Measurements from ENCODE around the gene AKAP13. TPM values are rescaled to one million over a fixed set of nuclear protein-coding genes. Genes with fewer than 3 reads are reported as not detected.

The AKAP13 gene
- total and polyA plus RNA-seq, 2 of the 13 experiments (the other 11 are each of a cell fraction or from before 2014, with no cell fraction given): 6.7 to 27.1 TPM

GRCh38 chr15:85794598-85795336 is 414.4 kb downstream of the AKAP13 start, which contains the start of gene KLHL25 (continued):
- TF ChIP-seq NFAT5 (CRISPR knock-in tag; IDR thresholded peaks at IDR 0.05): no peak
- no peak for TF ChIP-seq ZMYM2 (CRISPR knock-in tag; IDR thresholded peaks at IDR 0.05)
- TF ChIP-seq SRF (IDR thresholded peaks at IDR 0.05; ENCODE audit: low read depth, low read length): no peak
- TF ChIP-seq REPIN1 (CRISPR knock-in tag; IDR thresholded peaks at IDR 0.05; ENCODE audit: borderline replicate concordance, low read depth): no peak
- no peak for TF ChIP-seq ZNF343 (CRISPR knock-in tag; IDR thresholded peaks at IDR 0.05)
- no peak for TF ChIP-seq ZNF512 (CRISPR knock-in tag; IDR thresholded peaks at IDR 0.05)
- TF ChIP-seq HNRNPH1 (optimal IDR thresholded peaks at IDR 0.05; ENCODE audit: low read depth, low read length): no peak
- no peak for TF ChIP-seq SP1 (IDR thresholded peaks at IDR 0.05)
- peak; percentile 79; the same call in 1 of the 2 replicates for TF ChIP-seq SP1 (CRISPR knock-in tag; IDR thresholded peaks at IDR 0.05)
- no peak for TF ChIP-seq SUZ12 (IDR thresholded peaks at IDR 0.05; ENCODE audit: low read depth, low read length)
- no peak for TF ChIP-seq ZNF569 (CRISPR knock-in tag; IDR thresholded peaks at IDR 0.05; ENCODE audit: borderline replicate concordance)
- TF ChIP-seq ZSCAN22 (CRISPR knock-in tag; IDR thresholded peaks at IDR 0.05): no peak
- TF ChIP-seq ZFX (CRISPR knock-in tag; IDR thresholded peaks at IDR 0.05; ENCODE audit: low read depth): peak; percentile 54; the same call in 1 of the 2 replicates
- TF ChIP-seq ZIK1 (CRISPR knock-in tag; IDR thresholded peaks at IDR 0.05; ENCODE audit: borderline replicate concordance, low read depth): no peak
- no peak for TF ChIP-seq E2F2 (CRISPR knock-in tag; IDR thresholded peaks at IDR 0.05; ENCODE audit: borderline replicate concordance)
- no peak for TF ChIP-seq NFIB (CRISPR knock-in tag; IDR thresholded peaks at IDR 0.05; ENCODE audit: borderline replicate concordance)
- no peak for TF ChIP-seq HINFP (CRISPR knock-in tag; IDR thresholded peaks at IDR 0.05; ENCODE audit: low read depth)
- TF ChIP-seq MED1 (CRISPR knock-in tag; IDR thresholded peaks at IDR 0.05): no peak
